Measurements from ENCODE around the gene ASTN2. TPM values are rescaled to one million over a fixed set of nuclear protein-coding genes. Genes with fewer than 3 reads are reported as not detected.

The ASTN2 gene
- total and polyA plus RNA-seq, 7 experiments from 2014 or later, result 2.2 to 5.3 (median 4.0) TPM

- H3K9me3 ChIP-seq (ENCODE audit: control insufficient read depth in 2 of 3, low read length in 3 of 3), result no peaks in the 10 kb centered on the region
- Mint-ChIP-seq H3K27ac (no peak overlapping the region), H3K27me3 (peaks cover 0 to 26% (median 12%) of the 10 kb centered on the region in 5 donors), H3K4me3 (no peak overlapping the region), H3K4me1 (no peaks in the 10 kb centered on the region), H3K36me3 (no peaks in the 10 kb centered on the region), H3K9me3 (peaks cover 0 to 3% (median 0%) of the 10 kb centered on the region in 11 donors)
- no peaks in the 10 kb centered on the region for H3K27me3 ChIP-seq (ENCODE audit: control insufficient read depth in 2 of 2, insufficient read depth in 2 of 2, low read length in 2 of 2)
- no peak overlapping the region for H3K27ac ChIP-seq (ENCODE audit: low read depth, low read length)
- H3K4me3 ChIP-seq (ENCODE audit: low read length), result no peak overlapping the region
- DNase-seq (no peak), ATAC-seq (no peak)
- CTCF ChIA-PET, result no interaction called here
- POLR2A ChIA-PET, result no interaction called here
- no peaks in the 10 kb centered on the region for H3K4me1 ChIP-seq (ENCODE audit: control insufficient read depth in 2 of 2, insufficient read depth in 2 of 2, low read length in 2 of 2)
- no peaks in the 10 kb centered on the region for H3K36me3 ChIP-seq (ENCODE audit: control insufficient read depth in 2 of 3, insufficient read depth in 3 of 3, low read length in 3 of 3)
- intact Hi-C loops (cut with micrococcal nuclease), result loop anchor here (1.0 to 5.0 kb wide), 2 partner anchors 122 to 1267 kb away; no protein-coding TSS in a partner anchor
Measured at GRCh38 chr9:116859763-116860162, 555.1 kb downstream of the ASTN2 start.

DNA sequence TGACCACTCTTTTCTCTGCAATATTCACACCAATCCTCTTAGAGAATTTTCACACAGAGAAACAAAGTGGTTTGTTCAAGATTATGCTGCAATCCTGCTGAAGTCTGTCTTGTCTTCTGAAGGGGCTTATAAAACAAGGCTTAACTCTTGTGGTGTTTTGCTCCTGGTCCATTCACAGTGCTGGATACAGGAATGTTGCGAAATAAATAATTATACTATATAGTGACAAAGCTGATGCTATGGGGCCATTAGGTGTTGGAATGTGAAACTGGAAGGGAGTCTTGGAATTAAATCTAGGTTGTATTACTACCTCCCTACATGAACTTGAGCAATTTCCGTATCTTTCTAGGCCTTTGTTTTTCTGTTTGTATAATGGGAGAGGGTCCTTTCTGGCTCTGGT lies 557.5 kb downstream of the ASTN2 start:
- Histone ChIP-seq H3K27ac (ENCODE audit: low read depth, low read length) (no peak overlapping the region), H3K36me3 (ENCODE audit: control insufficient read depth in 2 of 3, insufficient read depth in 3 of 3, low read length in 3 of 3) (no peaks in the 10 kb centered on the region), H3K4me1 (ENCODE audit: control insufficient read depth in 2 of 2, insufficient read depth in 2 of 2, low read length in 2 of 2) (no peaks in the 10 kb centered on the region), H3K9me3 (ENCODE audit: control insufficient read depth in 2 of 3, low read length in 3 of 3) (no peaks in the 10 kb centered on the region), H3K27me3 (ENCODE audit: control insufficient read depth in 2 of 2, insufficient read depth in 2 of 2, low read length in 2 of 2) (no peaks in the 10 kb centered on the region), H3K4me3 (ENCODE audit: low read length) (no peak overlapping the region)
- Mint-ChIP-seq H3K27ac (no peak overlapping the region), H3K4me1 (no peaks in the 10 kb centered on the region), H3K9me3 (peaks cover 0 to 2% (median 0%) of the 10 kb centered on the region in 11 donors), H3K27me3 (peaks cover 0 to 14% (median 10%) of the 10 kb centered on the region in 5 donors), H3K36me3 (no peaks in the 10 kb centered on the region), H3K4me3 (no peak overlapping the region)
- POLR2A ChIA-PET, result no interaction called here
- intact Hi-C loops (cut with micrococcal nuclease), result no loop called here
- no peak for ATAC-seq
- DNase-seq, result no peak
- CTCF ChIA-PET, result no interaction called here

DNA sequence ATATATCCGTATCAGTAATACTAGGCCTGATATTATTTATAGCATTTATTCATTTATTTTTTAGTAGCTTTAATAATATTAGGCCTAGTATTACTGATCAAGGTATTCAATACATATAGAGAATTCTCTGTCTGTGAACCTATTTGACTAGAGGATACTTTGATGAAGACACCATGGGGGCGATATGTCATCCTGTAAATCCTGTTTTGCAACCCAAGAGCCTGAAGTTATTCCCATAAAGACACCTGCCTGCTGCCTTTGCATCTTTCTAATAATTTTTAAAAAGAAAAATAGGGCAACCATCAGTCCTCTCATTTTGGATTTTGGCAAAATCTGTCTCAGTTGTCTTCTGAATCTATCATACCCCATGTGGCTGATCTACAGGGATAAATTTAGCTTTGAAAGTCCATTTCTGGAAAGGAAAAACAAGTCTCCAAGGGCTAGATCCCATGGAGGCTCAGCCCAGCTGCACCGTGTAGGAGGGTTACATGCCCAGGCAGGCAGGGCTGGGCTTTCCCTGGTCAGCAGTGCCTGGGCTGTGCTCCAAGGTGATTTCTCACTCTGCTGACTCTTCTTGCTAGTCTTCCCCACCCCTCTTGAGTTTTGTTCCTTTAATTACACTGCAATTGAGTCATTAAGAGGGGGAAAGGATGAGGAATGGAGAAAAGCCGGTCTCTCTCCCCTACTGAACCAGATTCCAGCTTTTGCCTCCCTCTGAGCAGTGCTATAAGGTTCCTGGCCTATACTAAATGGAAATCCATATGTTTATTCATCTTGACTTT lies 558.8 kb downstream of the ASTN2 start:
- Histone ChIP-seq H3K27ac (ENCODE audit: low read depth, low read length) (no peak overlapping the region), H3K9me3 (ENCODE audit: control insufficient read depth in 2 of 3, low read length in 3 of 3) (no peaks in the 10 kb centered on the region), H3K4me3 (ENCODE audit: low read length) (no peak overlapping the region), H3K27me3 (ENCODE audit: control insufficient read depth in 2 of 2, insufficient read depth in 2 of 2, low read length in 2 of 2) (no peaks in the 10 kb centered on the region), H3K36me3 (ENCODE audit: control insufficient read depth in 2 of 3, insufficient read depth in 3 of 3, low read length in 3 of 3) (no peaks in the 10 kb centered on the region), H3K4me1 (ENCODE audit: control insufficient read depth in 2 of 2, insufficient read depth in 2 of 2, low read length in 2 of 2) (no peaks in the 10 kb centered on the region)
- Mint-ChIP-seq H3K36me3 (no peaks in the 10 kb centered on the region), H3K9me3 (peaks cover 0 to 2% (median 0%) of the 10 kb centered on the region in 11 donors), H3K27ac (no peak overlapping the region), H3K4me1 (no peaks in the 10 kb centered on the region), H3K27me3 (peaks cover 0 to 11% (median 5%) of the 10 kb centered on the region in 5 donors), H3K4me3 (no peak overlapping the region)
- DNase-seq, result no peak
- ChIA-PET CTCF (no interaction called here), POLR2A (no interaction called here)
- intact Hi-C loops (cut with micrococcal nuclease), result no loop called here
- ATAC-seq, result no peak

DNA sequence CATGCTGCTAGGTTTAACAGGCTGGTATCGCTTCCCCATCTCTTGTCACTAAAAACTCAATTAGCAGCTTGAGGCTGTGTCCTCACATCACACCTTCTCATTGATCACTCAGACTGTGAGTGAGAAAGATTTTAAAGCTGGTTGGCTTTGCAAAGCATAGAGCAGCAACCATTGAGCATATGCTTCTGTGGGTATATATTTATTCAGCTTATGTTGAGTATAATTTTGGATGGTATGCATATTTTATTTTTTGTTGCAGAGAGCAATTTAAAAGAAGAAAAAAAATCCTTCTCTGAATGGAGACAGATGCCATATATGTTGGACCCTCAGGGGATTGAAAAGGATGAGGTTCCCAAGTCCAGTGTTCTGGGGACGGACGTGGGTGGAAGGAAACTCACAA lies 565.1 kb downstream of the ASTN2 start:
- no peak overlapping the region for H3K27ac ChIP-seq (ENCODE audit: low read depth, low read length)
- H3K9me3 Mint-ChIP-seq, result peaks cover 0 to 3% (median 0%) of the 10 kb centered on the region in 11 donors
- no peaks in the 10 kb centered on the region for H3K9me3 ChIP-seq (ENCODE audit: control insufficient read depth in 2 of 3, low read length in 3 of 3)
- no peak overlapping the region for H3K4me3 Mint-ChIP-seq
- intact Hi-C loops (cut with micrococcal nuclease), result no loop called here
- H3K4me1 ChIP-seq (ENCODE audit: control insufficient read depth in 2 of 2, insufficient read depth in 2 of 2, low read length in 2 of 2), result no peaks in the 10 kb centered on the region
- no peaks in the 10 kb centered on the region for H3K27me3 ChIP-seq (ENCODE audit: control insufficient read depth in 2 of 2, insufficient read depth in 2 of 2, low read length in 2 of 2)
- no peak for ATAC-seq
- CTCF ChIA-PET, result no interaction called here
- no peaks in the 10 kb centered on the region for H3K36me3 ChIP-seq (ENCODE audit: control insufficient read depth in 2 of 3, insufficient read depth in 3 of 3, low read length in 3 of 3)
- H3K27me3 Mint-ChIP-seq, result peaks cover 0 to 5% (median 0%) of the 10 kb centered on the region in 5 donors
- POLR2A ChIA-PET, result interaction anchor here (0.6 kb wide), 1 partner anchor 28 kb away, joined by 3 read pairs; no protein-coding TSS in a partner anchor
- peaks cover 0 to 2% (median 0%) of the 10 kb centered on the region in 7 donors for H3K4me1 Mint-ChIP-seq
- no peak overlapping the region for H3K4me3 ChIP-seq (ENCODE audit: low read length)
- DNase-seq, result no peak
- no peak overlapping the region for H3K27ac Mint-ChIP-seq
- H3K36me3 Mint-ChIP-seq, result no peaks in the 10 kb centered on the region

GRCh38 chr9:116844621-116845020 lies 570.2 kb downstream of the ASTN2 start:
- H3K9me3 Mint-ChIP-seq, result peaks cover 0 to 5% (median 0%) of the 10 kb centered on the region in 11 donors
- POLR2A ChIA-PET, result no interaction called here
- Histone ChIP-seq H3K9me3 (ENCODE audit: control insufficient read depth in 2 of 3, low read length in 3 of 3) (no peaks in the 10 kb centered on the region), H3K4me3 (ENCODE audit: low read length) (no peak overlapping the region), H3K27ac (ENCODE audit: low read depth, low read length) (no peak overlapping the region), H3K4me1 (ENCODE audit: control insufficient read depth in 2 of 2, insufficient read depth in 2 of 2, low read length in 2 of 2) (no peaks in the 10 kb centered on the region), H3K36me3 (ENCODE audit: control insufficient read depth in 2 of 3, insufficient read depth in 3 of 3, low read length in 3 of 3) (no peaks in the 10 kb centered on the region), H3K27me3 (ENCODE audit: control insufficient read depth in 2 of 2, insufficient read depth in 2 of 2, low read length in 2 of 2) (no peaks in the 10 kb centered on the region)
- H3K4me3 Mint-ChIP-seq, result no peak overlapping the region
- peaks cover 0 to 5% (median 0%) of the 10 kb centered on the region in 5 donors for H3K27me3 Mint-ChIP-seq
- no peak for DNase-seq
- no peak overlapping the region for H3K27ac Mint-ChIP-seq
- CTCF ChIA-PET, result no interaction called here
- intact Hi-C loops (cut with micrococcal nuclease), result no loop called here
- no peaks in the 10 kb centered on the region for H3K36me3 Mint-ChIP-seq
- ATAC-seq, result no peak
- peaks cover 0 to 2% (median 0%) of the 10 kb centered on the region in 7 donors for H3K4me1 Mint-ChIP-seq

- Mint-ChIP-seq H3K27me3 (peaks cover 0 to 5% (median 0%) of the 10 kb centered on the region in 5 donors), H3K4me1 (peaks cover 0 to 2% (median 0%) of the 10 kb centered on the region in 7 donors), H3K27ac (no peak overlapping the region), H3K9me3 (peaks cover 0 to 5% (median 0%) of the 10 kb centered on the region in 11 donors), H3K4me3 (no peak overlapping the region), H3K36me3 (no peaks in the 10 kb centered on the region)
- ChIA-PET CTCF (no interaction called here), POLR2A (no interaction called here)
- Histone ChIP-seq H3K27me3 (ENCODE audit: control insufficient read depth in 2 of 2, insufficient read depth in 2 of 2, low read length in 2 of 2) (no peaks in the 10 kb centered on the region), H3K4me1 (ENCODE audit: control insufficient read depth in 2 of 2, insufficient read depth in 2 of 2, low read length in 2 of 2) (no peaks in the 10 kb centered on the region), H3K9me3 (ENCODE audit: control insufficient read depth in 2 of 3, low read length in 3 of 3) (no peaks in the 10 kb centered on the region), H3K4me3 (ENCODE audit: low read length) (no peak overlapping the region), H3K27ac (ENCODE audit: low read depth, low read length) (no peak overlapping the region), H3K36me3 (ENCODE audit: control insufficient read depth in 2 of 3, insufficient read depth in 3 of 3, low read length in 3 of 3) (no peaks in the 10 kb centered on the region)
- DNase-seq (no peak), ATAC-seq (no peak)
- intact Hi-C loops (cut with micrococcal nuclease), result no loop called here
Measured at GRCh38 chr9:116843863-116844620, 570.8 kb downstream of the ASTN2 start.
